Stomach smooth muscle (tissue), 2 donors: ENCODE measurements around the gene IGF2R.

Experiments used
- H3K27ac ChIP-seq: one replicate; pipeline ENCODE4 v1.7.0; 2013; ENCODE audit warnings: mild to moderate bottlenecking, low read length, inconsistent platforms
- H3K27me3 ChIP-seq, 2 donors: one replicate each; pipeline ENCODE4 v1.7.0; 2013; ENCODE audit warnings: low read length in 2 of 2; ENCODE audit not compliant: insufficient read depth in 2 of 2, control insufficient read depth in 1 of 2
- H3K36me3 ChIP-seq, 2 donors: one replicate each; pipeline ENCODE4 v1.7.0; 2013; ENCODE audit warnings: low read length in 2 of 2; ENCODE audit not compliant: control insufficient read depth in 2 of 2, insufficient read depth in 2 of 2
- H3K4me1 ChIP-seq: one replicate; pipeline ENCODE4 v1.7.0; 2013; ENCODE audit warnings: low read length; ENCODE audit not compliant: control insufficient read depth, insufficient read depth
- H3K4me3 ChIP-seq, 2 donors: one replicate each; pipeline ENCODE4 v1.7.0; 2013; ENCODE audit warnings: low read length in 2 of 2
- H3K9ac ChIP-seq, 2 donors: one replicate each; pipeline ENCODE4 v1.7.0; 2013; ENCODE audit warnings: low read length in 2 of 2, mild to moderate bottlenecking in 1 of 2
- H3K9me3 ChIP-seq, 2 donors: one replicate each; pipeline ENCODE4 v1.7.0; 2013; ENCODE audit warnings: low read length in 2 of 2; ENCODE audit not compliant: control insufficient read depth in 2 of 2
- donor health status: healthy.
- donor health status: Pancreatic carcinoma.

The IGF2R gene

GRCh38 chr6:160013987-160014868 is 45.3 kb downstream of the IGF2R start:
- Histone ChIP-seq H3K4me1 (no peaks in the 10 kb centered on the region), H3K36me3 (peaks cover 8 to 19% of the 10 kb centered on the region in 2 donors), H3K9ac (no peak overlapping the region), H3K27me3 (no peaks in the 10 kb centered on the region), H3K4me3 (no peak overlapping the region), H3K9me3 (no peaks in the 10 kb centered on the region), H3K27ac (no peak overlapping the region)

GRCh38 chr6:160014869-160015182 is 45.9 kb downstream of the IGF2R start:
- Histone ChIP-seq H3K9me3 (no peaks in the 10 kb centered on the region), H3K36me3 (peaks cover 8 to 19% of the 10 kb centered on the region in 2 donors), H3K4me3 (no peak overlapping the region), H3K27ac (no peak overlapping the region), H3K27me3 (no peaks in the 10 kb centered on the region), H3K9ac (no peak overlapping the region), H3K4me1 (no peaks in the 10 kb centered on the region)

GRCh38 chr6:160015778-160016684 is 47.1 kb downstream of the IGF2R start:
- no peak overlapping the region for H3K9ac ChIP-seq
- H3K36me3 ChIP-seq, result peaks cover 8 to 13% of the 10 kb centered on the region in 2 donors
- H3K4me1 ChIP-seq, result no peaks in the 10 kb centered on the region
- H3K27me3 ChIP-seq, result no peaks in the 10 kb centered on the region
- H3K27ac ChIP-seq, result no peak overlapping the region
- H3K9me3 ChIP-seq, result no peaks in the 10 kb centered on the region
- H3K4me3 ChIP-seq, result no peak overlapping the region

GRCh38 chr6:160022101-160022500 is 53.2 kb downstream of the IGF2R start:
- Histone ChIP-seq H3K27me3 (no peaks in the 10 kb centered on the region), H3K27ac (no peak overlapping the region), H3K9ac (no peak overlapping the region), H3K9me3 (no peaks in the 10 kb centered on the region), H3K36me3 (peaks cover 7 to 16% of the 10 kb centered on the region in 2 donors), H3K4me3 (no peak overlapping the region), H3K4me1 (no peaks in the 10 kb centered on the region)

GRCh38 chr6:160022793-160023192 is 53.9 kb downstream of the IGF2R start:
- H3K9me3 ChIP-seq, result no peaks in the 10 kb centered on the region
- H3K4me3 ChIP-seq, result no peak overlapping the region
- no peak overlapping the region for H3K27ac ChIP-seq
- no peaks in the 10 kb centered on the region for H3K27me3 ChIP-seq
- H3K36me3 ChIP-seq, result peaks cover 13 to 22% of the 10 kb centered on the region in 2 donors
- no peak overlapping the region for H3K9ac ChIP-seq
- H3K4me1 ChIP-seq, result no peaks in the 10 kb centered on the region

GRCh38 chr6:160024152-160024551 is 55.3 kb downstream of the IGF2R start:
- no peaks in the 10 kb centered on the region for H3K27me3 ChIP-seq
- no peaks in the 10 kb centered on the region for H3K4me1 ChIP-seq
- H3K9me3 ChIP-seq, result no peaks in the 10 kb centered on the region
- H3K36me3 ChIP-seq, result peaks cover 14 to 23% of the 10 kb centered on the region in 2 donors
- no peak overlapping the region for H3K27ac ChIP-seq
- no peak overlapping the region for H3K4me3 ChIP-seq
- no peak overlapping the region for H3K9ac ChIP-seq

GRCh38 chr6:160027076-160027475 is 58.2 kb downstream of the IGF2R start:
- Histone ChIP-seq H3K36me3 (peaks cover 22 to 29% of the 10 kb centered on the region in 2 donors), H3K9ac (no peak overlapping the region), H3K27me3 (no peaks in the 10 kb centered on the region), H3K4me3 (no peak overlapping the region), H3K27ac (no peak overlapping the region), H3K4me1 (peaks cover 9% of the 10 kb centered on the region), H3K9me3 (no peaks in the 10 kb centered on the region)

- no peak overlapping the region for H3K4me3 ChIP-seq
- H3K4me1 ChIP-seq, result peaks cover 9% of the 10 kb centered on the region
- H3K9ac ChIP-seq, result no peak overlapping the region
- H3K9me3 ChIP-seq, result no peaks in the 10 kb centered on the region
- no peaks in the 10 kb centered on the region for H3K27me3 ChIP-seq
- H3K36me3 ChIP-seq, result peaks cover 25 to 35% of the 10 kb centered on the region in 2 donors
- H3K27ac ChIP-seq, result no peak overlapping the region
Measured at GRCh38 chr6:160027931-160028330, 59.0 kb downstream of the IGF2R start.

- H3K27me3 ChIP-seq, result no peaks in the 10 kb centered on the region
- H3K4me1 ChIP-seq, result peaks cover 9% of the 10 kb centered on the region
- no peak overlapping the region for H3K27ac ChIP-seq
- no peak overlapping the region for H3K9ac ChIP-seq
- H3K4me3 ChIP-seq, result no peak overlapping the region
- peaks cover 30 to 42% of the 10 kb centered on the region in 2 donors for H3K36me3 ChIP-seq
- H3K9me3 ChIP-seq, result no peaks in the 10 kb centered on the region
Measured at GRCh38 chr6:160028487-160029275, 59.8 kb downstream of the IGF2R start.

- Histone ChIP-seq H3K9ac (peak overlapping the region; percentile 26 to 51), H3K36me3 (peaks cover 31 to 48% of the 10 kb centered on the region in 2 donors), H3K4me1 (peaks cover 9% of the 10 kb centered on the region), H3K9me3 (no peaks in the 10 kb centered on the region), H3K27ac (peak overlapping the region; percentile 81), H3K27me3 (no peaks in the 10 kb centered on the region), H3K4me3 (no peak overlapping the region)
Measured at GRCh38 chr6:160029525-160029924, 60.6 kb downstream of the IGF2R start.
